PC-3 (cell line): ENCODE measurements around the gene MPLKIP.

ENCODE experiments used
- EZH2 ChIP-seq: fragments of 300-600 bp; sonication (generic); IDR thresholded peaks from one replicate; pipeline ENCODE4 v1.6.1; 2017; ENCODE audit warnings: antibody characterized with exemption, mild to moderate bottlenecking, low read length; ENCODE audit not compliant: unreplicated experiment
- TF ChIP-seq, protein P1 (sequence below): fragments of 300-600 bp; sonication (generic); conservative IDR thresholded peaks from 2 replicates; pipeline ENCODE4 v1.5.1; 2017; ENCODE audit warnings: antibody characterized with exemption, low read depth, mild to moderate bottlenecking, low read length

DNA sequence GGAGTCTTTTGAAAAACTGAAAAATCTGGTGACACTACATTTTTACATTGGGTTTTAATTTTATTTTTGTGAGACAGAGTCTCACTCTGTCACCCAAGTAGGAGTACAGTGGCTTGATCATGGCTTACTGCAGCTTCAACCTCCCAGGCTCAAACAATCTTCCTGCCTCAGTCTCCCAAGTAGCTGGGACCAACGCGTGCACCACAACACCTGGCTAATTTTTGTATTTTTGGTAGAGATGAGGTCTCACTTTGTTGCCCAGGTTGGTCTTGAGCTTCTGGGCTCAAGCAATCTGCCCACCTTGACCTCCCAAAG lies 11.5 kb downstream of the MPLKIP start:
- TF ChIP-seq, protein P1, sequence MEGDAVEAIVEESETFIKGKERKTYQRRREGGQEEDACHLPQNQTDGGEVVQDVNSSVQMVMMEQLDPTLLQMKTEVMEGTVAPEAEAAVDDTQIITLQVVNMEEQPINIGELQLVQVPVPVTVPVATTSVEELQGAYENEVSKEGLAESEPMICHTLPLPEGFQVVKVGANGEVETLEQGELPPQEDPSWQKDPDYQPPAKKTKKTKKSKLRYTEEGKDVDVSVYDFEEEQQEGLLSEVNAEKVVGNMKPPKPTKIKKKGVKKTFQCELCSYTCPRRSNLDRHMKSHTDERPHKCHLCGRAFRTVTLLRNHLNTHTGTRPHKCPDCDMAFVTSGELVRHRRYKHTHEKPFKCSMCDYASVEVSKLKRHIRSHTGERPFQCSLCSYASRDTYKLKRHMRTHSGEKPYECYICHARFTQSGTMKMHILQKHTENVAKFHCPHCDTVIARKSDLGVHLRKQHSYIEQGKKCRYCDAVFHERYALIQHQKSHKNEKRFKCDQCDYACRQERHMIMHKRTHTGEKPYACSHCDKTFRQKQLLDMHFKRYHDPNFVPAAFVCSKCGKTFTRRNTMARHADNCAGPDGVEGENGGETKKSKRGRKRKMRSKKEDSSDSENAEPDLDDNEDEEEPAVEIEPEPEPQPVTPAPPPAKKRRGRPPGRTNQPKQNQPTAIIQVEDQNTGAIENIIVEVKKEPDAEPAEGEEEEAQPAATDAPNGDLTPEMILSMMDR = no peak
- TF ChIP-seq EZH2 = no peak
